Heart left ventricle (tissue), 13 donors: ENCODE data around the gene GRIA3.

Experiments used
- CTCF ChIP-seq, 12 donors: fragments of 200-600 bp; sonication (generic) in 4 of 12; IDR thresholded peaks; one replicate each; pipeline versions ENCODE4 v1.5.0 to v1.8.0; 2018 to 2022; ENCODE audit warnings: antibody characterized with exemption in 12 of 12, mild to moderate bottlenecking in 5 of 12
- POLR2A ChIP-seq, 2 donors: fragments of 450-650 bp; IDR thresholded peaks; one replicate each; pipeline ENCODE4 v1.6.1; 2017; ENCODE audit warnings: antibody characterized with exemption in 2 of 2, mild to moderate bottlenecking in 2 of 2, moderate library complexity in 2 of 2
- donor health status: ischemic (EF 13 %, LVEDD 7.1; RV severe dilation, severe dysfunction).
- donor health status: DM: no; HTN: yes; CAD: no.
- donor health status: DM: no; HTN: no; CAD: no.
- donor health status: ischemic (EF 25% LVEDD 6.9; RV normal size, moderate dysfunction).
- donor health status: ischemic (EF 25% LVEDD 5.7; RV mildly dilated, moderate dysfunction).
- donor health status: ischemic (EF 35%, LVEDD 5.7; RV mildly dilated, moderate dysfunction).
- donor health status: nonischemic (EF 11% LVEDD 7.7; RV severe dilation, severe dysfunction).
- donor health status: DM: yes; HTN: yes; CAD: no.
- donor health status: PGD.
- donor health status: ischemic (EF 29% LVEDD 5.4; RV normal size, mild dysfunction).
- donor health status: nonischemic (EF 23%, LVEDD 6.1; RV moderate dilation, normal function).

- no peak for TF ChIP-seq CTCF (IDR thresholded peaks at IDR 0.05)
- TF ChIP-seq POLR2A (IDR thresholded peaks at IDR 0.05): no peak
These were observed 298.1 kb downstream of the GRIA3 start for GRCh38 chrX:123481913-123482851.
